NCI-H748 (cell line): Measurements from ENCODE around the gene RETN.

Source experiments
- DNase-seq: peaks from one replicate; lab custom pipeline; 2025; ENCODE audit not compliant: unreplicated experiment; lab: John Stamatoyannopoulos, UW

The RETN gene

DNA sequence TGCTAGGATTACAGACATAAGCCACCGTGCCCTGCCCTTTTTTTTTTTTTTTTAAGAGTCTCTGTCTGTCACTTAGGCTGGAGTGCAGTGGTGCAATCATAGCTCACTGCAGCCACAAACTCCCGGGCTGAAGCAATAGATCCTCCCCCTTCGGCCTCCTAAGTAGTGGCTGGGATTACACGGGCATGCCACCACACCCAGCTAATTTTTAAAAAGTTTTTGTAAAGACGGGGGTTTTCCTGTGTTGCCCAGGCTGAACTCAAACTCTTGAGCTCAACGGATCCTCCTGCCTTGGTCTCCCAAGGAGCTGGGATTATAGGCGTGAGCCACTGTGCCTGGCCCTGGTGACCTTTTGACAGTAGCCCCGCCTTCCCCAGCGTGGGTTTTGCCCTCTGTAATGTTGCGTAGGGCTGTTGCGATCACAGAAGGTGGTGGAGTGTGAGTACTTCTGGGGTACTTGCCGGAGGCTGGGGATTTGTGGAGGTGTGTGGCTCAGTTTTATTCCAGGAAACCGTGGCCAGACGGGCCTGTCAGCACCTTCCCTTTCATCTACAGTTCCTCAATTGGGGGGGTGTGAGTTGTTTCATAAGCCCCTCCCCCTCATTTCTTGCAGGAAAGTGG, 11.6 kb upstream of the RETN start:
- DNase-seq = no peak

DNA sequence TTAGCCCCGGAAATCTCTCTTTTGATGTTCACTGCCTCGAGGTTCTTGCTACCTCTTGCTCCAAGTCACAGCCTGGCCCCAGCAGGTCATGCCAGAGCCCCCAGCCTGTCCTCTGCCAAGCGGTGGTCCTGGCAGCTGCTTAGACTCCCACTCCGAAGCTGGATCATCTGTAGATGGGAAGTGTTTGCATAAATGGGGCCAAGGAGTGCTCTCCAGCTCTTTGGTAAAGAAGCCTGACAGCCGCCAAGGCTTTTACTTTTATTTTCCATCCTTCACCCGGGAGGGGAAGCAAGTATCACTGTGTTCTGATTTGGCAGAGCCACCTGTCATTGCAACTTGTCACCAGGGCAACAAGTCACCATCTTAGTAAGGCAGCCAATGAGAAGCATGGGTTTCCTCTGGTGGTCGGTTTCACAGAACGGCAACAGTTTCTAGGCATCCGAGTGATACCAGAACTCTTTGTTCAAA, 10.6 kb upstream of the RETN start:
- peak; percentile 34 for DNase-seq

DNA sequence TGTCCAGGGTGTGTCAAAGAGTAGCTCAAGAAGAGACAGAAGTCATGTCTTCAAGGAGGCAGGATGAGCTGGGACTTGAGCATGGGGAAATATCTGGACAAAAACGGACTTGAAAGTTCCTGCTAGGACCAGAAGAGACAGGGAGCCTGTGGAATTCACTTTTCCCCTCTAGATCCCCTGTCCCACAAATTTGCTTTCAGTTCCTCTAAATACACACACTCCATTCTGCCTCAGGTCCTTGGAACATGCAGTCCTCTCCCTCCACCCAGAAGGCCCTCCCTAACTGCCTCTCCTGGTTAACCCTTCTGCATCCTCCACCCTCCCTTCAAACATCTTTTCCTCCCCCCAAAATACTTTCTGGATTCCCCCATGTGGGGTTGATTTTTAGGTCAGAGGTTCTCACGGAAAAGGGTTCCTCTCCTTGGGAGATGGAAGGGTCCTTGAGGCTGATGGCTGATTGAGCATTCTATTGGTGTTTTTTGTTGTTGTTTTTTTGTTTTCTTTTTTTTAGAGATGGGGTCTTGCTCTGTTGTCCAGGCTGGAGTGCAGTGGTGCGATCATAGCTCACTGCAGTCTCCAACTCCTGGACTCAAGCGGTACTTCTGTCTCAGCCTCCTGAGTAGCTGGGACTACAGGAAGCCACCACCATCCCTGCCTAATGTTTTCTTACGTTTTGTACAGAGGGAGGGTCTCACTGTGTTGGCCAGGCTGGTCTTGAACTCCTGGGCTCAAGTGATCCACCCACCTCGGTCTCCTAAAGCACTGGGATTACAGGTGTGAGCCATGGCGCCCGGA, 6.9 kb upstream of the RETN start:
- no peak for DNase-seq

DNA sequence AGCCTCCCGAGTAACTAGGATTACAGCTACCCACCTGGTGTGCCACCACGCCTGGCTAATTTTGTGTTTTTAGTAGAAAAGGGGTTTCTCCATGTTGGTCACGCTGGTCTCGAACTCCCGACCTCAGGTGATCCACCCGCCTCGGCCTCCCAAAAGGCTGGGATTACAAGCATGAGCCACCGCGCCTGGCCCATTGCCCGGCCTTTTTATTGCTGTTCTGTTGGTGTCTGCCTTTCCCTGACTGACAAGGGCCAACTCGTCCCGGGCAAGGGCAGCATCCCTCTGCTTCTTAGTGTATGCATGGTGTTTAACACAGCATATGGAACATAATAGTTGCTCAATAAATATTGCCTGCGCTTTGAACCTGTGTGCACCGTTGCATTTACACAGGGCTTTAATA, 6.2 kb upstream of the RETN start:
- DNase-seq = no peak

DNA sequence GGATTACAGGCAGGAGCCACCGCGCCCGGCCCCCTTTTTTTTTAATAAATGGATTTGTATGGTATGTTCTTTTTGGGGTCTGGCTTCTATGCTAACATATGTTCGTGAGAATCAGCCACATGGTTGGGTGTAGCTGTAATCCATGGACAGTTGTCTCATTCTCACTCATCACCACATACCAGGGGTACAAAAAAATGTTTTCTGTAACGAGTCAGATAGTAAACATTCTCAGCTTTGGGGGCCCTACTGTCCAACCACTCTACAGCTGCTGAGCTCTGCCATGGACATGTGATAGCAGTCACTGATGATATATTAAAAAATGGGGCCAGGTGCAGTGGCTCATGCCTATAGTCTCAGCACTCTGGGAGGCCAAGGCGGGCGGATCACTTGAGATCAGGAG, 5.1 kb upstream of the RETN start:
- no peak for DNase-seq

DNA sequence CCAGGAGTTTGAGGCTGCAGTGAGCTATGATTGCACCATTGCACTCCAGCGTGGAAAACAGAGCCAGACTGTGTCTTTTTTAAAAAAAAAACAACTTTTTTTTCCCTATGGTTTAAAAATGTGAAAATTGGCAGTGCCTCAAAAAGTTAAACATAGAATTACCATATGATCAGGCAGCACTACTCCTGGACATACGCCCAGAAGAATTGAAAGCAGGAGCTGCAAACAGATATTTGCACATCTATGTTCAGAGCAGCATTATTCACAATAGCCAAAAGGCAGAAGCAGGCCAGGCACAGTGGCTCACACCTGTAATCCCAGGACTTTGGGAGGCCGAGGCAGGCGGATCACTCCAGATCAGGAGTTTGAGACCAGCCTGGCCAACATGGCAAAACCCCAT, 3.8 kb upstream of the RETN start:
- no peak for DNase-seq

DNA sequence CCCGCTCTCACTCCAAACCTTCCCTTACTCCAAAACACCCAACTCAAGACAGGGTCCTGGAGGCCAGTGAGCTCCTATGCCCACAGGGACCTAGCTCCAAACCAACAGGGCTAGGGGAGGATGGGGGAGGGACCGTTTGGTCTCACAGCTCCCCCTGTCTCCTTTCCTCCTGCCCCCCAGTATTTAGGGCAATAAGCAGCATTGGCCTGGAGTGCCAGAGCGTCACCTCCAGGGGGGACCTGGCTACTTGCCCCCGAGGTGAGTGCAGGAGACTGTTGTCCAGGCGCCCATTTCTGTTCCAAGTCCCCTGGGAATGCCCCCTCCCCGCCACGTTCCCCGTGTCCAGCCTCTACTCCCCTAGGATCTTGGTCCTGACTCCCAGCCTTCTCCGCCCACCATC, 792 bp downstream of the RETN start:
- DNase-seq = no peak

DNA sequence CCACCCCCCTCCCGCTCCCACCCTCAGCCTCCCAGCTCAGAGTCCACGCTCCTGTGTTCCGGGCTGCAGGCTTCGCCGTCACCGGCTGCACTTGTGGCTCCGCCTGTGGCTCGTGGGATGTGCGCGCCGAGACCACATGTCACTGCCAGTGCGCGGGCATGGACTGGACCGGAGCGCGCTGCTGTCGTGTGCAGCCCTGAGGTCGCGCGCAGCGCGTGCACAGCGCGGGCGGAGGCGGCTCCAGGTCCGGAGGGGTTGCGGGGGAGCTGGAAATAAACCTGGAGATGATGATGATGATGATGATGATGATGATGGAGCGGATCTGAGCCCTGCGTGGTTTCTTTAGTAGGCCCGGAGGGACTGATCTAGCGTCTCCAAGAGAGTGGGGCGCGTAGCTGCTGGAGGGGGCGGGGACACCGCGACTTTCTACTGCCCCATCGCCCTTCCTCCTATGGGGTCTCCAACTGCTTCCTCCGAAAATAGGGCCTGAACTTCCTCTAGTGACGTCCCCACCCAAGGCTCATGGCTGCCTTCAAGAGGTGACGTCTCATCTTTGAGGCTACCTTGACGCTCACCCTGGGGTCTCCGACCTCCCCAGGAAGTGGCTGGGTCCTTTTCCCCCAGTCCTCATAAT, 1.4 kb downstream of the RETN start:
- DNase-seq = peak; percentile 43

DNA sequence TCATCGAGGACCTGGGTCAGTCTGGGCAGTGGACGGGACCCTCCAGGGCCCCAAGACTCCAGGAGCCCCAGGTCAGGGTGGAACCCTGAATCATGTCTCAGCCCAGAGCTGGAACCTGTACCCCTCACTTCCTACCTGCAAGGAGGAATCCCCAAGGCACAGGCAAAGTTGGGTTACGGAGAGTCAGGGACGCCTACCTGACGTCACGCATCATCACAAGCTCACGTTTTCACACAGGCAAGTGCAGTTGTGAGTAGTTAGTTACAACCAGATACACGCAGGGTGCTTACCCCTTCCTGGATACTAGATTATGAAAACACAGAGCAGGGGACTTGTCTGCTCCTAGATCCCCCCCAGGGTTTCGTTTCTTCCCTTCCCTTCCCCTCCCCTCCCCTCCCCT, 1.9 kb downstream of the RETN start:
- DNase-seq = no peak

DNA sequence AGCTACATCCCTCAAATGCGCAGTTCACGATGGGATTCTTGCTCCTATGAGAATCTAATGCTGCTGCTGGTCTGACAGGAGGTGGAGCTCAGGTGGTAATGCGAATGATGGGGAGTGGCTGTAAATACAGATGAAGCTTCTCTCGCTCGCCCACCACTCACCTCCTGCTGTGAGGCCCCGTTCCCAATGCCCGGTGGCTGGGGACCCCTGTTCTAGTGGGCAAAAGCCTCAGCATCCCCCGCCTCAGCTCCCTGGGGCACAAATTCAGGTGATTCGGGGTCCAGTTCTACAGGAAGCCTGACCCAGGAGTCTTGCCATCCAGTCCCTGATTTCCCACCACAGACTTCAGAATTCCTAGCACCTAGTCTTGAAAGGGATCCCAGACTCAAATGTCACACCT, 3.7 kb downstream of the RETN start:
- DNase-seq = no peak

DNA sequence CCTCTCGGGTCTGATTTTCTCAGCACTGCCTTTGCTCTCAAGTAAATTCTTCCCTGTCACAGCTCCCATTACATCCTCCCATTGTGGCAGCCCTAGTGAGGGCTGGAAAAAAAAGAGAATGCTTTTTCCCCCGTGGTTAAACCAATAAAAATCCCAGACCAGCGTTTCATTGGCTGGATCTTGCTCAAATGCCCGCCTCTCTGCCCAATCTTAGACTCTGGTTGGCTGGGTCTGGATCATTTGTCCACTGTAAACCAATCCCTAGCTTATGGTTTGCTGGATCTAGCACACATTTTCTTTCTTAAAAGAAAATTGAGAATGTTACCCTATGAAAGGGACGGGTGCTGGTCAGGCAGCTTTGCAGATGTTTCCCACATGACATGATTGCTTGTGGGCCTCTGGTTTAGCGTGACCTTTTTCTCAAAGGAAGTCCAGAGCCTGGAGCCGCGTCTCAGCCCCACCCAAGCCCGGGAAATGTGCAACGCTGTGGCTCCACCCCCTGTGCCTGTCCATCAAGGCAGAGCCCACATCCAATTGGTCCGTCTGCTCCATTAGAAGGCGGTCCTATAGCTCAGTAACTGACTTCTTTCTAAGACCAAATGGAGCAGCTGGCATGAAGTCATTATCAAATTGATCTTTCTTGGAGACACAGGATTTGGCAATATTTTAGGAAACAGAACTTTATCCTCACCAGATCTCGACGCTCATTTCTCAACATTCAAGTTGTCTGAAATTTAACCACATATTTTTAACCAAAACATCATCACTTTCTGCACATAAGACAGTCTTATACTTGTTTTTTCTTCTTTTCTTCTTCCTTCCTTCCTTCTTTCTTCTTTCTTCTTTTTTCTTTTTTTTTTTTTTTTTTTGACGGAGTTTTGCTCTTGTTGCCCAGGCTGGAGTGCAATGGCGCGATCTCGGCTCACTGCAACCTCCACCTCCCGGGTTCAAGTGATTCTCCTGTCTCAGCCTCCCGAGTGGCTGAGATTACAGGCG, 5.5 kb downstream of the RETN start:
- DNase-seq = peak; percentile 71

DNA sequence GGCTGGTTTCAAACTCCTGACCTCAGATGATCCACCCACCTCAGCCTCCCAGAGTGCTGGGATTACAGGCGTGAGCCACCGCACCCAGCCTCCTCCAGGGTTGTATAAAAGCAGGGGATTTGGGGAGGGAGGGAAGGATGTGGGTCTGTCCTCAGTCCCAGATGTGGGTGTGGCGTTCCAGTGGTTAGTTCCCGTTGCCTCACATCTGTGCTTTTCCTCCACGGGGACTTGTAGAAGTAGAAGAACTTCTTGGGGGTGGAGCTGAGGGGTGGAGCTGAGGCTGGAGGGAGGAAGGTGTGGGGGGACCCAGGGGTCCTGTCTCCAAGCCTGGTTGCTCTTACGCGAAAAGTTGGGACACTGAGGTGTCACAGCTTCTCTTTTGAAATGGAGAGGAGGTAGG, 7.5 kb downstream of the RETN start:
- no peak for DNase-seq

DNA sequence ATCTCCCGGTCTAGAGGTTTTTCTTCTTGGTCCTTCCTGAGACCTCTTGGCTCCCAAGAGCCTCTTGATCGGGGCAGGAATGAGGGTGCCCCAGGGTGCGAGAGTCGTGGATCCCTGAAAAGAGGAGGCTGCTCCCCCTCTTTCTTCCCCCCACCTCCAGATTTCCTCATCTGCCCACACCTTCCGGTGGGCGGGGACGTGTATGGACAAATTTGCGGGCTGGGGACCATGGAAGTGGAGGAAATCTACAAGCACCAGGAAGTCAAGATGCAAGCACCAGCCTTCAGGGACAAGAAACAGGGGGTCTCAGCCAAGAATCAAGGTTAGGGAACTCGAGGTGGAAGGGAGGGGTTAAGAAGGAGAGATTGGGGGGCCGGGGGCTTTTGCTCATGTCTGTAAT, 8.0 kb downstream of the RETN start, which contains the start of gene MCEMP1:
MCEMP1 (plus strand) TSS at position 237 of the 400 bp plus-strand sequence; CDS start at position 268, 31 bp downstream.
- DNase-seq = no peak

DNA sequence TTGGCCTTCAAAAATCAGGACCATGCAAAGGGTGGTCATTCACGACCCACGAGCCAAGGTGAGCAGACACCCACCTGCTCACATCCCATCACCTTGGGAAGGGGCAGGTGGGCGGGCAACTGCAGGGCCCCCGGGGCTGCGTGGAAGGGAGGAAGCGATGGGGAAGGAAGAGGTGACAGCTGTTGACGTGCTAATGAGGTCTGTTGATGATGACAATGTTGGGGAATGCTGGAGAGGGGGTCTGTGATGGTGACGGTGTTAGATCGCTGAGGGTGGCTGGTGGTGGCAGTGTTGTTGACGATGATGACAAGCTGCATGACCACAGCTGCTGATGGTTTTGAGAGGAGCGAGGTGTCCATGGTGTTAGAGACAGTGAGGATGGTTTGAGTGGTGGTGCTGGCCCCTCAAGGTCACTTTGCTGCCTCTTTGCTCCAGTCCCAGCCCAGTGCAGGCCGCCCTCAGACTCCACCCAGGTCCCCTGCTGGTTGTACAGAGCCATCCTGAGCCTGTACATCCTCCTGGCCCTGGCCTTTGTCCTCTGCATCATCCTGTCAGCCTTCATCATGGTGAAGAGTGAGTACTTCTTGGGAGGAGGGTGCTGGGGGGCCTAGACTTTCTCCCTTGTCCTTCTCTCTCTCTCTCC, 8.9 kb downstream of the RETN start:
- DNase-seq = no peak

DNA sequence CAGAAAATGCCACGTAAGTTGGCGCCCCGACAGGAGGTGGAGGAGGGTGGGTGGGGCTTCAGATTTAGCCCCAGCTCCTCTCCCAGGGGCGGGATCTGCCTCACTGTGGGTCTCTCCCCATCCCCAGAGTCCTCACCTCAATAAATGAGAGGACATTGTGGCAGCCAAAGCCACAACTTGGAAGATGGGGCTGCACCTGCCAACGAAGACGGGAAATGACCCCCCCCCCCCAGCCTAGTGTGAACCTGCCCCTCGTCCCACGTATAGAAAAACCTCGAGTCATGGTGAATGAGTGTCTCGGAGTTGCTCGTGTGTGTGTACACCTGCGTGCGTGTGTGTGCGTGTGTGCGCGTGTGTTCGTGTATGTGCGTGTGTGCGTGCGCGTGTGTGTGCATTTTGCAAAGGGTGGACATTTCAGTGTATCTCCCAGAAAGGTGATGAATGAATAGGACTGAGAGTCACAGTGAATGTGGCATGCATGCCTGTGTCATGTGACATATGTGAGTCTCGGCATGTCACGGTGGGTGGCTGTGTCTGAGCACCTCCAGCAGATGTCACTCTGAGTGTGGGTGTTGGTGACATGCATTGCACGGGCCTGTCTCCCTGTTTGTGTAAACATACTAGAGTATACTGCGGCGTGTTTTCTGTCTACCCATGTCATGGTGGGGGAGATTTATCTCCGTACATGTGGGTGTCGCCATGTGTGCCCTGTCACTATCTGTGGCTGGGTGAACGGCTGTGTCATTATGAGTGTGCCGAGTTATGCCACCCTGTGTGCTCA, 10.3 kb downstream of the RETN start:
- DNase-seq = peak; percentile 14

DNA sequence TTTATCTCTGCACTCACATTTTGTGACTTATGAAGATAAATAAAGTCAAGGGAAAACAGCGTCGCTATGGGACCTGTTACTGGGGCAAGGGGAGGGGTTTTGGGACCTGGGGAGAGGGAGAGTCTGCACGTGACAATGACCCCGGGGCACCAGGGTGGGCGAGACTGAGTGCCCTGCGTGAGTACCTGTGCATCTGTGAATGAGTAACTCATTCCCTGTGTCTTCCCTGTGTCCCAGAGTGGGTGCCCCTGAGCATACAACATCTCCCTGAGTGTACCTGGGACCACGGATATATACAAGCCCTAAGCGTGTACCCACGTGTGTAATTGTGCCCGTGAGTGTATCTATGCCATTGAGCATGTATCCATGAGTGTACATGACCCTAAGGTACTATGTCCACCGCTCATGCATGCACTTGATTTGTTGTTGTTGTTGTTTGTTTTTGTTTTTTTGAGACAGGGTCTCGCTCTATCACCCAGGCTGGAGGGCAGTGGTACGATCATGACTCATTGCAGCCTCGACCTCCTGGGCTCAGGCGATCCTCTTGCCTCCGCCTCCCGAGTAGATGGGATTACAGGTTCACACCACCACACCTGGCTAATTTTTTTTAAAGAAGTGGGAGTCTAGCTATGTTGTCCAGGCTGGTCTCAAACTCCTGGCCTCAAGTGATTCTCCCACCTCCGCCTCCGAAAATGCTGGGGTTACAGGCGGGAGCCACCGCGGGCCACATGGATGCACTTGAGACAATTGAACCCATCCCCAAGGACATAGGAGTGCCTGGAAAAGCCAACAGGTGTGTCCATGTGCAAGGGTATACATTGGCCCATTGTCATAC, 11.1 kb downstream of the RETN start:
- DNase-seq = no peak

DNA sequence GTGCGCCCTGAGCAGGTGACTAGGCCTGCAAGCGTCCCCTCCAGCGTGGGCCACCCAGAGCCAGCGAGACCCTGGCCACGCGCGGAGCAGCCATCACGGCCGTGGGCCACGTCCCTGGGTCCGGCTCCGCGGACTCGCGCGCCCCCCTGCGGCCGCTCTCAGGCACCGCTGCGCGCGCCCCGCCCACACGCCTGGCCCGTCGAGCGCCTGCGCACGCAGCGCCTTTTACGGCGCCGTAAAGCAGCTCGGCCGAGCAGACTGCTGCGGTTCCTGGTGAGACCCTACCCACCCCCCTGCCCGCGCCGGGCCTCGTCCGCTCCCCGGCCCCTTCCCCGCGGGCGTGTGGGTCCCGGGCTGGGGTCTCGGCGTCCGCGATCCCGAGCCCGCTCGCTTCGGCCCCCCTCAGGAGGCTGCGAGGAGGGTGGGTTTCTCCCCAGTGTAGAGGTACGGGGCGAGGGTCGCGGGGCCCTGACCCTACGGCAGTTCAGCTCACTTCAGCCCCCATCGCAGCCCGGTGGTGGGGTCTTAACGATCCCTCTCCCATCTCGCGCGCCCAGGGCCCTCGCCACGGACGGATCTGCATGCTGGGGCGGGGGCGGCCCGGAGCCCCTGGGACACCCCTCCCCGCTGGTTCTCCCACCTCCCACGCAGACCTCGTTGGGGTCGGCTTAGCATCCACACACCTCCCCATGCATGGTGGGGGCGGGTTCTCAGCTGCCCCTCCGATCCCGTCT, 11.9 kb downstream of the RETN start, which contains the start of gene TRAPPC5:
TRAPPC5 (plus strand) TSS at position 228 of the 734 bp plus-strand sequence. CDS start 1,421 bp downstream, outside the sequence.
- DNase-seq = peak; percentile 82
